Stimulated activated effector memory CD8-positive, alpha-beta T cell treated with anti-CD3 and anti-CD28 coated beads, Interleukin-12 subunit alpha, Interleukin-12 subunit beta, amount 100 ng/mL, for 72 hours (primary cell): ENCODE measurements around the gene MTG2.

ENCODE experiments used
- ATAC-seq: fragments of 150-1000 bp; cut with Tn5 transposase; 2 replicates; pipeline ENCODE4 v1.10.0; 2021
- DNase-seq, 2 donors: peaks; one replicate each; pipeline ENCODE4 v3.0.0; 2021 to 2022; ENCODE audit warnings: low spot score in 2 of 2
- H3K27ac Mint-ChIP-seq: one replicate; pipeline ENCODE4 v1.8.0; 2022; ENCODE audit warnings: mild to moderate bottlenecking, mixed read lengths
- H3K36me3 Mint-ChIP-seq: one replicate; pipeline ENCODE4 v1.8.0; 2022; ENCODE audit warnings: mild to moderate bottlenecking, mixed read lengths
- H3K4me1 Mint-ChIP-seq: one replicate; pipeline ENCODE4 v1.8.0; 2022; ENCODE audit warnings: mixed read lengths
- H3K4me3 Mint-ChIP-seq: one replicate; pipeline ENCODE4 v1.8.0; 2022; ENCODE audit warnings: mild to moderate bottlenecking, mixed read lengths
- H3K9me3 Mint-ChIP-seq: one replicate; pipeline ENCODE4 v1.8.0; 2022; ENCODE audit warnings: mixed read lengths

MTG2 gene

GRCh38 chr20:62222972-62223371 lies 40.1 kb downstream of the MTG2 start:
- H3K27ac Mint-ChIP-seq: no peak overlapping the region
- DNase-seq (no peak), ATAC-seq (no peak)
- H3K4me1 Mint-ChIP-seq: peaks cover 6% of the 10 kb centered on the region
- no peaks in the 10 kb centered on the region for H3K36me3 Mint-ChIP-seq
- no peaks in the 10 kb centered on the region for H3K9me3 Mint-ChIP-seq
- no peak overlapping the region for H3K4me3 Mint-ChIP-seq

GRCh38 chr20:62223571-62223970 lies 40.7 kb downstream of the MTG2 start:
- Mint-ChIP-seq H3K9me3 (no peaks in the 10 kb centered on the region), H3K4me3 (no peak overlapping the region), H3K4me1 (peaks cover 6% of the 10 kb centered on the region), H3K36me3 (no peaks in the 10 kb centered on the region), H3K27ac (no peak overlapping the region)
- DNase-seq (no peak), ATAC-seq (no peak)

- ATAC-seq: no peak
- H3K4me1 Mint-ChIP-seq: peaks cover under 1% of the 10 kb centered on the region
- no peak overlapping the region for H3K4me3 Mint-ChIP-seq
- H3K9me3 Mint-ChIP-seq: no peaks in the 10 kb centered on the region
- H3K27ac Mint-ChIP-seq: no peak overlapping the region
- no peaks in the 10 kb centered on the region for H3K36me3 Mint-ChIP-seq
- DNase-seq: no peak
Observed at GRCh38 chr20:62224113-62224855, 41.5 kb downstream of the MTG2 start.

- Mint-ChIP-seq H3K36me3 (no peaks in the 10 kb centered on the region), H3K9me3 (no peaks in the 10 kb centered on the region), H3K4me1 (no peaks in the 10 kb centered on the region), H3K4me3 (no peak overlapping the region), H3K27ac (no peak overlapping the region)
- no peak for ATAC-seq
- no peak for DNase-seq
Observed at GRCh38 chr20:62225026-62225425, 42.2 kb downstream of the MTG2 start.

GRCh38 chr20:62225820-62226635 lies 43.2 kb downstream of the MTG2 start:
- no peak for DNase-seq
- Mint-ChIP-seq H3K4me3 (no peak overlapping the region), H3K4me1 (no peaks in the 10 kb centered on the region), H3K9me3 (no peaks in the 10 kb centered on the region), H3K27ac (peak overlapping the region; percentile 18), H3K36me3 (no peaks in the 10 kb centered on the region)
- ATAC-seq: no peak

GRCh38 chr20:62226707-62227590 lies 44.1 kb downstream of the MTG2 start:
- ATAC-seq (no peak), DNase-seq (no peak)
- H3K27ac Mint-ChIP-seq: peak overlapping the region; percentile 18

GRCh38 chr20:62227591-62227976 lies 44.8 kb downstream of the MTG2 start:
- DNase-seq (no peak), ATAC-seq (peak; percentile 2)
- Mint-ChIP-seq H3K36me3 (no peaks in the 10 kb centered on the region), H3K9me3 (no peaks in the 10 kb centered on the region), H3K4me1 (no peaks in the 10 kb centered on the region), H3K27ac (no peak overlapping the region), H3K4me3 (no peak overlapping the region)

More at GRCh38 chr20:62226707-62227590, 44.1 kb downstream of the MTG2 start:
- Mint-ChIP-seq H3K4me3 (no peak overlapping the region), H3K36me3 (no peaks in the 10 kb centered on the region), H3K4me1 (no peaks in the 10 kb centered on the region), H3K9me3 (no peaks in the 10 kb centered on the region)

GRCh38 chr20:62227977-62228958 lies 45.4 kb downstream of the MTG2 start:
- DNase-seq (no peak), ATAC-seq (peak; percentile 6)
- no peaks in the 10 kb centered on the region for H3K4me1 Mint-ChIP-seq
- no peak overlapping the region for H3K27ac Mint-ChIP-seq
- no peak overlapping the region for H3K4me3 Mint-ChIP-seq
- H3K36me3 Mint-ChIP-seq: no peaks in the 10 kb centered on the region
- no peaks in the 10 kb centered on the region for H3K9me3 Mint-ChIP-seq

- H3K4me1 Mint-ChIP-seq: no peaks in the 10 kb centered on the region
- H3K4me3 Mint-ChIP-seq: no peak overlapping the region
- DNase-seq: no peak
- H3K36me3 Mint-ChIP-seq: no peaks in the 10 kb centered on the region
- no peaks in the 10 kb centered on the region for H3K9me3 Mint-ChIP-seq
- no peak for ATAC-seq
- no peak overlapping the region for H3K27ac Mint-ChIP-seq
Observed at GRCh38 chr20:62228982-62229545, 46.2 kb downstream of the MTG2 start.

GRCh38 chr20:62229667-62230066 lies 46.8 kb downstream of the MTG2 start:
- no peaks in the 10 kb centered on the region for H3K4me1 Mint-ChIP-seq
- H3K27ac Mint-ChIP-seq: no peak overlapping the region
- no peaks in the 10 kb centered on the region for H3K9me3 Mint-ChIP-seq
- DNase-seq (no peak), ATAC-seq (no peak)
- no peak overlapping the region for H3K4me3 Mint-ChIP-seq
- H3K36me3 Mint-ChIP-seq: no peaks in the 10 kb centered on the region

GRCh38 chr20:62230276-62230675 lies 47.4 kb downstream of the MTG2 start:
- Mint-ChIP-seq H3K4me1 (no peaks in the 10 kb centered on the region), H3K36me3 (no peaks in the 10 kb centered on the region), H3K27ac (no peak overlapping the region), H3K9me3 (no peaks in the 10 kb centered on the region), H3K4me3 (no peak overlapping the region)
- no peak for DNase-seq
- no peak for ATAC-seq

- Mint-ChIP-seq H3K4me1 (no peaks in the 10 kb centered on the region), H3K27ac (no peak overlapping the region), H3K9me3 (no peaks in the 10 kb centered on the region), H3K36me3 (no peaks in the 10 kb centered on the region), H3K4me3 (no peak overlapping the region)
- no peak for ATAC-seq
- DNase-seq: no peak
Observed at GRCh38 chr20:62230696-62231095, 47.9 kb downstream of the MTG2 start.

GRCh38 chr20:62231292-62231691 lies 48.5 kb downstream of the MTG2 start:
- Mint-ChIP-seq H3K9me3 (no peaks in the 10 kb centered on the region), H3K36me3 (no peaks in the 10 kb centered on the region), H3K27ac (no peak overlapping the region), H3K4me1 (no peaks in the 10 kb centered on the region), H3K4me3 (no peak overlapping the region)
- no peak for DNase-seq
- ATAC-seq: no peak

GRCh38 chr20:62232194-62232593 lies 49.4 kb downstream of the MTG2 start:
- ATAC-seq: no peak

More at GRCh38 chr20:62232194-62232593, 49.4 kb downstream of the MTG2 start:
- Mint-ChIP-seq H3K36me3 (no peaks in the 10 kb centered on the region), H3K9me3 (no peaks in the 10 kb centered on the region), H3K27ac (no peak overlapping the region), H3K4me1 (no peaks in the 10 kb centered on the region), H3K4me3 (no peak overlapping the region)
- no peak for DNase-seq
